HepG2 (cell line): ENCODE results near the gene JDP2. TPM values are rescaled to one million over a fixed set of nuclear protein-coding genes. Genes with fewer than 3 reads are reported as not detected.

Experiments
- ATAC-seq: fragments of 200-7000 bp; cut with Tn5 transposase; 3 replicates; pipeline ENCODE4 v1.9.1; 2020; ENCODE audit warnings: mild to moderate bottlenecking, moderate library complexity
- BruUV-seq: library from RNA; stranded (reverse); fragments of 400-500 nt; replicated peaks from 2 replicates; lab custom pipeline; 2021; lab: Mats Ljungman, UMichigan
- CTCF ChIA-PET: fragments of 300-600 bp; formaldehyde crosslinking; extraction: SDS; loops from one replicate; lab custom pipeline; 2021; ENCODE audit warnings: low total read pairs, inconsistent platforms, low intra/inter-chr PET ratio; lab: Yijun Ruan, JAX
- POLR2A ChIA-PET: fragments of 350-600 bp; sonication (Branson Sonifier 250); formaldehyde crosslinking; loops from one replicate; lab custom pipeline; 2020; ENCODE audit warnings: antibody characterized with exemption, inconsistent platforms; lab: Yijun Ruan, JAX
- DNase-seq: peaks from one replicate; pipeline ENCODE4 v3.0.0-alpha.2; 2015; ENCODE audit warnings: low spot score
- FAIRE-seq: peaks from 3 replicates; lab custom pipeline; 2011; peaks lifted over from hg19 to GRCh38; lab: Jason Lieb, UNC
- H2AFZ ChIP-seq: one replicate; pipeline ENCODE4 v1.6.1; 2011; ENCODE audit warnings: low read length, inconsistent platforms
- H3K27ac ChIP-seq: fragments of 300-600 bp; 3 replicates; pipeline ENCODE4 v1.8.0; 2011; ENCODE audit warnings: mixed run types, mild to moderate bottlenecking, mixed read lengths, low read length, inconsistent platforms; ENCODE audit not compliant: insufficient read depth; ENCODE audit errors: extremely low read length
- H3K27me3 ChIP-seq, 2 experiments: fragments of 200-600 bp in 1 of 2; 2 replicates in 1 of 2; 3 replicates in 1 of 2; pipeline versions ENCODE4 v1.6.0 to v1.8.0; 2011; ENCODE audit warnings: low read length in 2 of 2, mild to moderate bottlenecking in 2 of 2, moderate library complexity in 2 of 2, inconsistent platforms in 1 of 2; ENCODE audit not compliant: insufficient read depth in 2 of 2, control insufficient read depth in 1 of 2
- H3K36me3 ChIP-seq, 2 experiments: fragments of 200-600 bp in 1 of 2; replicated peaks in 1 of 2; 2 replicates in 1 of 2; 3 replicates in 1 of 2; pipeline versions ENCODE4 v1.5.1 to v1.8.0; 2011; ENCODE audit warnings: low read length in 2 of 2, inconsistent platforms in 1 of 2; ENCODE audit not compliant: insufficient read depth in 2 of 2, control insufficient read depth in 1 of 2
- H3K4me1 ChIP-seq: 2 replicates; pipeline ENCODE4 v1.5.1; 2012; ENCODE audit warnings: low read length, inconsistent platforms; ENCODE audit not compliant: insufficient read depth
- H3K4me2 ChIP-seq: 2 replicates; pipeline ENCODE4 v1.6.0; 2011; ENCODE audit warnings: low read depth, low read length, inconsistent platforms
- H3K4me3 ChIP-seq, 3 experiments: fragments of 200-600 bp in 1 of 3; sonication (generic), shearing (Covaris generic) in 1 of 3; replicated peaks in 1 of 3; 2 replicates each; pipeline ENCODE4 v1.5.1; 2011 to 2016; ENCODE audit warnings: low read length in 3 of 3, inconsistent platforms in 2 of 3, low read depth in 2 of 3, mild to moderate bottlenecking in 2 of 3, control low read depth in 1 of 3, mixed read lengths in 1 of 3; ENCODE audit not compliant: insufficient read depth in 1 of 3
- H3K79me2 ChIP-seq: one replicate; pipeline ENCODE4 v1.6.1; 2011; ENCODE audit warnings: low read length, inconsistent platforms; ENCODE audit not compliant: insufficient read depth
- H3K9ac ChIP-seq: 2 replicates; pipeline ENCODE4 v1.6.0; 2011; ENCODE audit warnings: mild to moderate bottlenecking, low read depth, low read length, inconsistent platforms; ENCODE audit not compliant: insufficient read depth
- H3K9me3 ChIP-seq: 2 replicates; pipeline ENCODE4 v1.5.1; 2012; ENCODE audit warnings: mild to moderate bottlenecking, low read length
- H4K20me1 ChIP-seq: 2 replicates; pipeline ENCODE4 v1.6.0; 2011; ENCODE audit warnings: inconsistent platforms, mild to moderate bottlenecking, low read length, moderate library complexity; ENCODE audit not compliant: insufficient read depth
- AGO2 ChIP-seq: fragments of 200-400 bp; formaldehyde crosslinking; optimal IDR thresholded peaks from 2 replicates; pipeline ENCODE3; 2017; ENCODE audit warnings: mild to moderate bottlenecking, low read depth, low read length, moderate library complexity
- ATRX ChIP-seq: sonication (generic); formaldehyde crosslinking; IDR thresholded peaks from 2 replicates; pipeline ENCODE4 v1.4.0; 2020; ENCODE audit warnings: missing genetic modification reagents, borderline replicate concordance
- HMG20B ChIP-seq: conservative IDR thresholded peaks from 2 replicates; pipeline ENCODE4 v1.6.1; 2016; ENCODE audit warnings: missing genetic modification reagents, missing compliant biosample characterization
- HNF1B ChIP-seq: sonication (generic); formaldehyde crosslinking; IDR thresholded peaks from 2 replicates; pipeline ENCODE4 v1.5.1; 2020; ENCODE audit warnings: mild to moderate bottlenecking, moderate library complexity, missing genetic modification reagents
- KDM1A ChIP-seq: IDR thresholded peaks from 2 replicates; pipeline ENCODE4 v1.6.1; 2016; ENCODE audit warnings: missing compliant biosample characterization
- KLF11 ChIP-seq: IDR thresholded peaks from 2 replicates; pipeline ENCODE4 v1.6.1; 2016; ENCODE audit warnings: missing compliant biosample characterization
- MTA3 ChIP-seq: sonication (generic); formaldehyde crosslinking; IDR thresholded peaks from 2 replicates; pipeline ENCODE4 v1.4.0; 2020; ENCODE audit warnings: missing genetic modification reagents
- MYC ChIP-seq: sonication (generic); formaldehyde crosslinking; IDR thresholded peaks from 2 replicates; pipeline ENCODE4 v1.9.0; 2021; ENCODE audit warnings: missing genetic modification reagents, borderline replicate concordance
- NBN ChIP-seq: fragments of 450-650 bp; conservative IDR thresholded peaks from 2 replicates; pipeline ENCODE4 v1.6.1; 2017
- TBX2 ChIP-seq: sonication (generic); formaldehyde crosslinking; IDR thresholded peaks from 2 replicates; pipeline ENCODE4 v1.5.0; 2020; ENCODE audit warnings: missing genetic modification reagents, mild to moderate bottlenecking, borderline replicate concordance
- TEAD2 ChIP-seq: sonication (generic); formaldehyde crosslinking; IDR thresholded peaks from 2 replicates; pipeline ENCODE4 v1.9.0; 2021; ENCODE audit warnings: missing genetic modification reagents
- TP53 ChIP-seq: sonication (generic); formaldehyde crosslinking; conservative IDR thresholded peaks from 2 replicates; pipeline ENCODE4 v1.4.0; 2020; ENCODE audit warnings: missing genetic modification reagents
- XRCC5 ChIP-seq: fragments of 200-400 bp; formaldehyde crosslinking; optimal IDR thresholded peaks from 2 replicates; pipeline ENCODE3; 2017; ENCODE audit warnings: mild to moderate bottlenecking, low read length
- ZBTB21 ChIP-seq: sonication (generic); formaldehyde crosslinking; IDR thresholded peaks from 2 replicates; pipeline ENCODE4 v1.4.0; 2020; ENCODE audit warnings: missing genetic modification reagents
- ZNF12 ChIP-seq: sonication (generic); formaldehyde crosslinking; IDR thresholded peaks from 2 replicates; pipeline ENCODE4 v1.5.0; 2020; ENCODE audit warnings: missing genetic modification reagents
- ZNF235 ChIP-seq: sonication (generic); formaldehyde crosslinking; IDR thresholded peaks from 2 replicates; pipeline ENCODE4 v1.8.1; 2023; ENCODE audit warnings: mild to moderate bottlenecking, missing genetic modification reagents, borderline replicate concordance
- ZNF709 ChIP-seq: sonication (generic); formaldehyde crosslinking; IDR thresholded peaks from 2 replicates; pipeline ENCODE4 v1.5.0; 2020; ENCODE audit warnings: mild to moderate bottlenecking, missing genetic modification reagents
- ZNF720 ChIP-seq: sonication (generic); formaldehyde crosslinking; IDR thresholded peaks from 2 replicates; pipeline ENCODE4 v1.4.0; 2020; ENCODE audit warnings: missing genetic modification reagents
- WGBS: methylation state at CpG from one replicate; pipeline ENCODE4 v1.1.6; 2017; ENCODE audit warnings: low lambda C conversion rate; 5-methylcytosine and 5-hydroxymethylcytosine counted together
- in situ Hi-C: cut with HindIII; loops from 2 replicates; pipeline ENCODE4 v1.10.0; 2017; ENCODE audit warnings: low pct_unique_long_range_greater_than_20kb; ENCODE audit not compliant: extremely low pct_ligation_motif_present
- intact Hi-C: fragments of 100-400 bp; cut with micrococcal nuclease; formaldehyde crosslinking; loops from one replicate; pipeline ENCODE4 v1.10.0; 2022; ENCODE audit not compliant: unreplicated experiment
- polyA plus RNA-seq, 8 experiments: library from polyadenylated mRNA; depleted of rRNA in 3 of 8; stranded (reverse) in 7 of 8; unstranded in 1 of 8; fragments of >200 nt; fragmentation: Illumina TruSeq in 4 of 8; extraction: Trizol in 4 of 8; gene quantifications; 2 replicates each; pipeline versions ENCODE4 v1.2.1 to v1.2.3, GENCODE V29; 2011 to 2016; ENCODE audit warnings: low read depth in 4 of 8, missing spikeins in 1 of 8, mixed read lengths in 1 of 8; ENCODE audit not compliant: insufficient read depth in 1 of 8
- total RNA-seq, 5 experiments: library from RNA; depleted of rRNA; stranded (reverse); fragments of >200 nt; fragmentation: Illumina TruSeq; extraction: Trizol; gene quantifications; 2 replicates each; pipeline ENCODE4 v1.2.3, GENCODE V29; 2016; ENCODE audit warnings: low read depth in 1 of 5
- TF ChIP-seq, protein P1 (sequence below): sonication (generic); formaldehyde crosslinking; IDR thresholded peaks from 2 replicates; pipeline ENCODE4 v1.4.0; 2020; ENCODE audit warnings: low read depth, mild to moderate bottlenecking, missing genetic modification reagents
- TF ChIP-seq, protein P2 (sequence below): sonication (generic); formaldehyde crosslinking; IDR thresholded peaks from 2 replicates; pipeline ENCODE4 v1.4.0; 2020; ENCODE audit warnings: missing genetic modification reagents

The JDP2 gene
- total and polyA plus RNA-seq, 2 of the 13 experiments (the other 11 are each of a cell fraction or from before 2014, with no cell fraction given): 8.0 to 8.9 TPM

DNA sequence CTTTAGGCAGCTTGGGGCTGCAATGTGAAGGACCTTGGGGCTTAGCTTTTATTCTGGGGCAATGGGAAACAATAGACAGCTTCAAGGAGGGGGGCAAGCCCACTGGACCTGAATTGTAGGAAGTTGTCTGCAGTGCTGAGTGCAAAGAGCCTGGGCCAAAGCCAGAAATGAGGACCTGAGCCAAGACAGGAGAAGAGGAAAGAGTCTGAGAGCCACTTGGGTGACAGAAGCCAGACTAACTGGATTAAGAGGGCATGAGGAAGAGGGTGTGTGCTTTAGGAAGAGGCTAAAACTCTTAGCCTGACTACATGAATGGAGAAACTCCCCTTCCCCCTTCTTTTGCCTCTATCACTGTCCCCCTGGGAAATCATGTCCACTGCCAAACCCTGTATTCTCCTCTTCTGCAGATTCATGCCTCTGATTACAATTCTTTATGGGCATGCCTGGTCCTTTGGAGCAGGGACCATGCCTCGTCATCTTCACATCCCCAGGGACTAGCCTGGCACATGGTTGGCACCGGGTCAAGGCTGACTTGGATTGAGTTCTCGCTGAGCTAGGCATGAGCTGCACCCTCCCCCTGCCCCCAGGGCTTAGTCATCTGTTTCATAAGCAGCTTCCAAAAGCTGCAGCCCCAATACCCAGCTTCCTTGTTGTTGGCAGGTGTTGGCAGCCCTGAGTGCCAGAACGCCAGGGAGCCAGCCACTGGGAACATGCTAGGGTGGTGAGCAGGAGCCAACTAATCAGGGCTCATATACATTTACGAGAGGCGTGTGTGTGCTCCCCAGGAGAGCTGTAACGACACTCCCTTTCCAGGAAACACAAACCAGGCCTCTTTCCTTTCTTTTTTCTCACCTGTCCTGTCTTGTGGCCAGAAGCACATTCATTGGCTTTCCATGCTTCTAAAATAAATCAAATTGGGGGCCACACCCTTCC is 27.7 kb upstream of the JDP2 start:
- Histone ChIP-seq H3K27ac (no peak overlapping the region), H3K27me3 (peaks cover 0 to 42% of the 10 kb centered on the region in 2 experiments; a peak in 4 of 5 replicates), H3K4me1 (no peaks in the 10 kb centered on the region), H2AFZ (no peak overlapping the region), H4K20me1 (no peaks in the 10 kb centered on the region), H3K9ac (no peak overlapping the region), H3K79me2 (no peaks in the 10 kb centered on the region), H3K36me3 (no peaks in the 10 kb centered on the region), H3K4me2 (no peak overlapping the region), H3K4me3 (no peak overlapping the region), H3K9me3 (no peaks in the 10 kb centered on the region)
- TF ChIP-seq ZNF235 (CRISPR knock-in tag) (no peak), NBN (no peak), ZNF720 (CRISPR knock-in tag) (no peak), KDM1A (CRISPR knock-in tag) (no peak), MTA3 (CRISPR knock-in tag) (no peak), MYC (CRISPR knock-in tag) (no peak), HMG20B (CRISPR knock-in tag) (no peak), TBX2 (CRISPR knock-in tag) (no peak), ZBTB21 (no peak), XRCC5 (no peak), TP53 (CRISPR knock-in tag) (no peak), TEAD2 (CRISPR knock-in tag) (no peak), ZNF709 (no peak), ZNF12 (no peak), ATRX (CRISPR knock-in tag) (no peak), HNF1B (CRISPR knock-in tag) (no peak), AGO2 (no peak), KLF11 (CRISPR knock-in tag) (no peak)
- TF ChIP-seq, protein P1, sequence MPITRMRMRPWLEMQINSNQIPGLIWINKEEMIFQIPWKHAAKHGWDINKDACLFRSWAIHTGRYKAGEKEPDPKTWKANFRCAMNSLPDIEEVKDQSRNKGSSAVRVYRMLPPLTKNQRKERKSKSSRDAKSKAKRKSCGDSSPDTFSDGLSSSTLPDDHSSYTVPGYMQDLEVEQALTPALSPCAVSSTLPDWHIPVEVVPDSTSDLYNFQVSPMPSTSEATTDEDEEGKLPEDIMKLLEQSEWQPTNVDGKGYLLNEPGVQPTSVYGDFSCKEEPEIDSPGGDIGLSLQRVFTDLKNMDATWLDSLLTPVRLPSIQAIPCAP: no peak
- TF ChIP-seq, protein P2, sequence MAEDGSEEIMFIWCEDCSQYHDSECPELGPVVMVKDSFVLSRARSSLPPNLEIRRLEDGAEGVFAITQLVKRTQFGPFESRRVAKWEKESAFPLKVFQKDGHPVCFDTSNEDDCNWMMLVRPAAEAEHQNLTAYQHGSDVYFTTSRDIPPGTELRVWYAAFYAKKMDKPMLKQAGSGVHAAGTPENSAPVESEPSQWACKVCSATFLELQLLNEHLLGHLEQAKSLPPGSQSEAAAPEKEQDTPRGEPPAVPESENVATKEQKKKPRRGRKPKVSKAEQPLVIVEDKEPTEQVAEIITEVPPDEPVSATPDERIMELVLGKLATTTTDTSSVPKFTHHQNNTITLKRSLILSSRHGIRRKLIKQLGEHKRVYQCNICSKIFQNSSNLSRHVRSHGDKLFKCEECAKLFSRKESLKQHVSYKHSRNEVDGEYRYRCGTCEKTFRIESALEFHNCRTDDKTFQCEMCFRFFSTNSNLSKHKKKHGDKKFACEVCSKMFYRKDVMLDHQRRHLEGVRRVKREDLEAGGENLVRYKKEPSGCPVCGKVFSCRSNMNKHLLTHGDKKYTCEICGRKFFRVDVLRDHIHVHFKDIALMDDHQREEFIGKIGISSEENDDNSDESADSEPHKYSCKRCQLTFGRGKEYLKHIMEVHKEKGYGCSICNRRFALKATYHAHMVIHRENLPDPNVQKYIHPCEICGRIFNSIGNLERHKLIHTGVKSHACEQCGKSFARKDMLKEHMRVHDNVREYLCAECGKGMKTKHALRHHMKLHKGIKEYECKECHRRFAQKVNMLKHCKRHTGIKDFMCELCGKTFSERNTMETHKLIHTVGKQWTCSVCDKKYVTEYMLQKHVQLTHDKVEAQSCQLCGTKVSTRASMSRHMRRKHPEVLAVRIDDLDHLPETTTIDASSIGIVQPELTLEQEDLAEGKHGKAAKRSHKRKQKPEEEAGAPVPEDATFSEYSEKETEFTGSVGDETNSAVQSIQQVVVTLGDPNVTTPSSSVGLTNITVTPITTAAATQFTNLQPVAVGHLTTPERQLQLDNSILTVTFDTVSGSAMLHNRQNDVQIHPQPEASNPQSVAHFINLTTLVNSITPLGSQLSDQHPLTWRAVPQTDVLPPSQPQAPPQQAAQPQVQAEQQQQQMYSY (CRISPR knock-in tag): no peak
- ATAC-seq (no peak), FAIRE-seq (no peak), DNase-seq (no peak)
- no TSS peak for BruUV-seq
- in situ Hi-C loops: no loop called here
- POLR2A ChIA-PET: no interaction called here
- intact Hi-C loops: no loop called here
- 5% methylated on average over 4 of the region's 7 CpGs for WGBS
- CTCF ChIA-PET: no interaction called here
